Measurements from ENCODE around the gene ZNF888.

The ZNF888 gene

GRCh38 chr19:52938761-52939160 lies 15.5 kb upstream of the ZNF888 start:
- no peak overlapping the region for H3K27ac ChIP-seq (ENCODE audit: low read depth, low read length)
- H3K4me1 ChIP-seq (ENCODE audit: control insufficient read depth, low read length), result peaks cover 4% of the 10 kb centered on the region
- no peak overlapping the region for H3K4me3 ChIP-seq (ENCODE audit: low read length)
- peaks cover 20% of the 10 kb centered on the region for H3K36me3 ChIP-seq (ENCODE audit: control insufficient read depth, low read length)
- H3K79me2 ChIP-seq (ENCODE audit: control insufficient read depth, low read length), result peaks cover 64% of the 10 kb centered on the region
- no peaks in the 10 kb centered on the region; the same call in 1 of the 2 replicates for H4K20me1 ChIP-seq (ENCODE audit: control insufficient read depth, insufficient read depth, low read depth, low read length)
- TF ChIP-seq EZH2phosphoT487 (IDR thresholded peaks at IDR 0.05; ENCODE audit: borderline replicate concordance, low read length) (no peak), CTCF (IDR thresholded peaks at IDR 0.05; ENCODE audit: low read depth, low read length, poor library complexity, severe bottlenecking) (no peak)
- no peaks in the 10 kb centered on the region for H3K9me3 ChIP-seq (ENCODE audit: control insufficient read depth, insufficient read depth, low read length)
- no peak overlapping the region for H3K4me2 ChIP-seq (ENCODE audit: low read length)
- no peaks in the 10 kb centered on the region for H3K27me3 ChIP-seq (ENCODE audit: control insufficient read depth, low read length)
- no peaks in the 10 kb centered on the region for H3F3A ChIP-seq (ENCODE audit: control insufficient read depth, insufficient read depth)
- no peaks in the 10 kb centered on the region for H3K9me2 ChIP-seq (replicated peaks; ENCODE audit: control insufficient read depth, low read length)

GRCh38 chr19:52936954-52937325 lies 13.7 kb upstream of the ZNF888 start:
- no peak overlapping the region for H3K4me2 ChIP-seq (ENCODE audit: low read length)
- no peaks in the 10 kb centered on the region; the same call in 1 of the 2 replicates for H4K20me1 ChIP-seq (ENCODE audit: control insufficient read depth, insufficient read depth, low read depth, low read length)
- peaks cover 4% of the 10 kb centered on the region for H3K4me1 ChIP-seq (ENCODE audit: control insufficient read depth, low read length)
- H3F3A ChIP-seq (ENCODE audit: control insufficient read depth, insufficient read depth), result no peaks in the 10 kb centered on the region
- H3K36me3 ChIP-seq (ENCODE audit: control insufficient read depth, low read length), result peaks cover 20% of the 10 kb centered on the region
- H3K79me2 ChIP-seq (ENCODE audit: control insufficient read depth, low read length), result peaks cover 60% of the 10 kb centered on the region
- no peaks in the 10 kb centered on the region for H3K9me3 ChIP-seq (ENCODE audit: control insufficient read depth, insufficient read depth, low read length)
- H3K9me2 ChIP-seq (replicated peaks; ENCODE audit: control insufficient read depth, low read length), result no peaks in the 10 kb centered on the region
- no peak overlapping the region for H3K27ac ChIP-seq (ENCODE audit: low read depth, low read length)
- no peak overlapping the region for H3K4me3 ChIP-seq (ENCODE audit: low read length)
- H3K27me3 ChIP-seq (ENCODE audit: control insufficient read depth, low read length), result no peaks in the 10 kb centered on the region
- TF ChIP-seq EZH2phosphoT487 (IDR thresholded peaks at IDR 0.05; ENCODE audit: borderline replicate concordance, low read length) (no peak), CTCF (IDR thresholded peaks at IDR 0.05; ENCODE audit: low read depth, low read length, poor library complexity, severe bottlenecking) (no peak)

- Histone ChIP-seq H3K36me3 (ENCODE audit: control insufficient read depth, low read length) (peaks cover 20% of the 10 kb centered on the region), H3F3A (ENCODE audit: control insufficient read depth, insufficient read depth) (no peaks in the 10 kb centered on the region), H3K27ac (ENCODE audit: low read depth, low read length) (no peak overlapping the region), H3K9me2 (replicated peaks; ENCODE audit: control insufficient read depth, low read length) (no peaks in the 10 kb centered on the region), H3K27me3 (ENCODE audit: control insufficient read depth, low read length) (no peaks in the 10 kb centered on the region), H3K4me3 (ENCODE audit: low read length) (no peak overlapping the region), H3K79me2 (ENCODE audit: control insufficient read depth, low read length) (peaks cover 55% of the 10 kb centered on the region), H3K4me1 (ENCODE audit: control insufficient read depth, low read length) (peaks cover 3% of the 10 kb centered on the region), H4K20me1 (ENCODE audit: control insufficient read depth, insufficient read depth, low read depth, low read length) (no peaks in the 10 kb centered on the region; the same call in 1 of the 2 replicates), H3K9me3 (ENCODE audit: control insufficient read depth, insufficient read depth, low read length) (no peaks in the 10 kb centered on the region), H3K4me2 (ENCODE audit: low read length) (no peak overlapping the region)
- no peak for TF ChIP-seq CTCF (IDR thresholded peaks at IDR 0.05; ENCODE audit: low read depth, low read length, poor library complexity, severe bottlenecking)
- no peak for TF ChIP-seq EZH2phosphoT487 (IDR thresholded peaks at IDR 0.05; ENCODE audit: borderline replicate concordance, low read length)
Observed at GRCh38 chr19:52936151-52936953, 13.1 kb upstream of the ZNF888 start.
